GM12878 (cell line): ENCODE results near the gene NAT9.

Source experiments
- ASH2L ChIP-seq: fragments of 300-600, 200-600 bp; sonication (generic); IDR thresholded peaks from 2 replicates; pipeline ENCODE4 v1.6.1; 2017; ENCODE audit warnings: low read depth, mild to moderate bottlenecking, borderline replicate concordance
- ESRRA ChIP-seq: IDR thresholded peaks from 2 replicates; pipeline ENCODE4 v1.6.1; 2012; ENCODE audit warnings: mild to moderate bottlenecking, low read length, improper control_type of control experiment
- FOXM1 ChIP-seq: IDR thresholded peaks from 2 replicates; pipeline ENCODE4 v1.6.1; 2012; ENCODE audit warnings: low read depth, mild to moderate bottlenecking, inconsistent platforms, low read length, moderate library complexity
- GABPA ChIP-seq: IDR thresholded peaks from 2 replicates; pipeline ENCODE4 v1.6.1; 2014; ENCODE audit warnings: antibody characterized with exemption, low read depth, mild to moderate bottlenecking, inconsistent platforms
- HDGF ChIP-seq: fragments of 450-650 bp; IDR thresholded peaks from 2 replicates; pipeline ENCODE4 v1.6.1; 2016; ENCODE audit warnings: antibody characterized with exemption
- NFYB ChIP-seq: IDR thresholded peaks from 2 replicates; pipeline ENCODE4 v1.6.1; 2011; ENCODE audit warnings: low read depth, mild to moderate bottlenecking, low read length, improper control_type of control experiment, moderate library complexity; ENCODE audit not compliant: insufficient read depth
- PBX3 ChIP-seq: IDR thresholded peaks from 2 replicates; pipeline ENCODE4 v1.6.1; 2011; ENCODE audit warnings: mild to moderate bottlenecking, low read depth, low read length, moderate library complexity; ENCODE audit not compliant: insufficient replicate concordance
- POLR2AphosphoS5 ChIP-seq: IDR thresholded peaks from 2 replicates; pipeline ENCODE4 v1.6.1; 2011; ENCODE audit warnings: mild to moderate bottlenecking, low read length, inconsistent platforms
- USF1 ChIP-seq: IDR thresholded peaks from 2 replicates; pipeline ENCODE4 v1.6.1; 2011; ENCODE audit warnings: borderline replicate concordance, low read depth, mild to moderate bottlenecking, moderate library complexity, mixed read lengths, low read length; ENCODE audit not compliant: insufficient read depth; ENCODE audit errors: extremely low read length
- USF2 ChIP-seq: IDR thresholded peaks from 2 replicates; pipeline ENCODE4 v1.6.1; 2011; ENCODE audit warnings: low read depth, low read length, improper control_type of control experiment, borderline replicate concordance
- ZNF274 ChIP-seq: IDR thresholded peaks from one replicate; pipeline ENCODE4 v1.8.0; 2011; ENCODE audit not compliant: insufficient read length, insufficient read depth

- TF ChIP-seq ESRRA: no peak
- no peak for TF ChIP-seq ASH2L
- TF ChIP-seq USF2: no peak
- no peak for TF ChIP-seq GABPA
- TF ChIP-seq FOXM1: no peak
- TF ChIP-seq PBX3: no peak
- no peak for TF ChIP-seq POLR2AphosphoS5
- no peak for TF ChIP-seq ZNF274
- no peak for TF ChIP-seq NFYB
- TF ChIP-seq HDGF: no peak
- TF ChIP-seq USF1: no peak
Observed at GRCh38 chr17:74814453-74814852, 38.3 kb upstream of the NAT9 start.
